ENCODE data around the gene NADK.

GRCh38 chr1:1782399-1783221 lies 4.3 kb upstream of the NADK start:
- TF ChIP-seq CTCF (IDR thresholded peaks at IDR 0.05): no peak
- TF ChIP-seq POLR2A (IDR thresholded peaks at IDR 0.05): no peak
- no peak for TF ChIP-seq EP300 (IDR thresholded peaks at IDR 0.05)

Data from ovary (tissue), 3 donors.